ENCODE results near the gene FGFR3. TPM values are rescaled to one million over a fixed set of nuclear protein-coding genes. Genes with fewer than 3 reads are reported as not detected.
"Not testable (repeated sequence)": the region's sequence is repeated elsewhere in the genome, so short reads cannot be mapped to it uniquely, and the experiment has no call there.

FGFR3 gene
- total RNA-seq, 1 experiment from 2014 or later, result 0.03 TPM

GRCh38 chr4:1841201-1841886 is 48.3 kb downstream of the FGFR3 start:
- in situ Hi-C loops (cut with HindIII; ENCODE audit: low pct_unique_long_range_greater_than_20kb, low sequenced_read_pairs), result no loop called here
- no peak for DNase-seq (ENCODE audit: low read depth, low spot score)

GRCh38 chr4:1841887-1842210 is 48.8 kb downstream of the FGFR3 start:
- in situ Hi-C loops (cut with HindIII; ENCODE audit: low pct_unique_long_range_greater_than_20kb, low sequenced_read_pairs), result no loop called here

GRCh38 chr4:1842339-1842895 is 49.3 kb downstream of the FGFR3 start:
- in situ Hi-C loops (cut with HindIII; ENCODE audit: low pct_unique_long_range_greater_than_20kb, low sequenced_read_pairs), result no loop called here
- DNase-seq (ENCODE audit: low read depth, low spot score), result peak; percentile 31

More at GRCh38 chr4:1841887-1842210, 48.8 kb downstream of the FGFR3 start:
- DNase-seq (ENCODE audit: low read depth, low spot score), result no peak

GRCh38 chr4:1842993-1843448 is 49.9 kb downstream of the FGFR3 start:
- no peak for DNase-seq (ENCODE audit: low read depth, low spot score)
- in situ Hi-C loops (cut with HindIII; ENCODE audit: low pct_unique_long_range_greater_than_20kb, low sequenced_read_pairs), result no loop called here

- DNase-seq (ENCODE audit: low read depth, low spot score), result no peak
- in situ Hi-C loops (cut with HindIII; ENCODE audit: low pct_unique_long_range_greater_than_20kb, low sequenced_read_pairs), result no loop called here
These were observed 50.8 kb downstream of the FGFR3 start for GRCh38 chr4:1843852-1844251.

- in situ Hi-C loops (cut with HindIII; ENCODE audit: low pct_unique_long_range_greater_than_20kb, low sequenced_read_pairs); DNase-seq (ENCODE audit: low read depth, low spot score): not testable (repeated sequence)
These were observed 51.5 kb downstream of the FGFR3 start for GRCh38 chr4:1844618-1845017.

DNA sequence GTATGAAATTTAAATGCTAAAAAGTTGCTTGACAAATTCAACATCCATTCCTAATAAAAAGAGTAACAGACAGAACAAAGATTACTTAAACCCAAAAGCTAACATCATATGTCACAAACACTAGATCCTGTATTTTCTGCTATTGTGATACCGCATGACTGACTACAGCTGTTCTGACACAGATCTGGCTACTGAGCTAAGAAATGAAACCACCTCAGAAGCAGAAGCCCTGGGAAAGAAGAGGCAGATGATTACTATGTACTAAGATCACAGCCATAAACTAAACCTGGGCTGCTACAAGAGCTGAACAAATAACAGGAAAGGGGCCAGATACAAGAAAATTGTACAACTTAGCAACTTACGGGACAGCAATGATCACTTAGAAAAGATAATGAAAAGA is 53.5 kb downstream of the FGFR3 start:
- in situ Hi-C loops (cut with HindIII; ENCODE audit: low pct_unique_long_range_greater_than_20kb, low sequenced_read_pairs), result no loop called here
- DNase-seq (ENCODE audit: low read depth, low spot score), result no peak

- in situ Hi-C loops (cut with HindIII; ENCODE audit: low pct_unique_long_range_greater_than_20kb, low sequenced_read_pairs), result no loop called here
- no peak for DNase-seq (ENCODE audit: low read depth, low spot score)
These were observed 57.2 kb downstream of the FGFR3 start for GRCh38 chr4:1850276-1850675.

- in situ Hi-C loops (cut with HindIII; ENCODE audit: low pct_unique_long_range_greater_than_20kb, low sequenced_read_pairs), result no loop called here
- DNase-seq (ENCODE audit: low read depth, low spot score), result no peak
These were observed 58.1 kb downstream of the FGFR3 start for GRCh38 chr4:1851160-1851559.

DNA sequence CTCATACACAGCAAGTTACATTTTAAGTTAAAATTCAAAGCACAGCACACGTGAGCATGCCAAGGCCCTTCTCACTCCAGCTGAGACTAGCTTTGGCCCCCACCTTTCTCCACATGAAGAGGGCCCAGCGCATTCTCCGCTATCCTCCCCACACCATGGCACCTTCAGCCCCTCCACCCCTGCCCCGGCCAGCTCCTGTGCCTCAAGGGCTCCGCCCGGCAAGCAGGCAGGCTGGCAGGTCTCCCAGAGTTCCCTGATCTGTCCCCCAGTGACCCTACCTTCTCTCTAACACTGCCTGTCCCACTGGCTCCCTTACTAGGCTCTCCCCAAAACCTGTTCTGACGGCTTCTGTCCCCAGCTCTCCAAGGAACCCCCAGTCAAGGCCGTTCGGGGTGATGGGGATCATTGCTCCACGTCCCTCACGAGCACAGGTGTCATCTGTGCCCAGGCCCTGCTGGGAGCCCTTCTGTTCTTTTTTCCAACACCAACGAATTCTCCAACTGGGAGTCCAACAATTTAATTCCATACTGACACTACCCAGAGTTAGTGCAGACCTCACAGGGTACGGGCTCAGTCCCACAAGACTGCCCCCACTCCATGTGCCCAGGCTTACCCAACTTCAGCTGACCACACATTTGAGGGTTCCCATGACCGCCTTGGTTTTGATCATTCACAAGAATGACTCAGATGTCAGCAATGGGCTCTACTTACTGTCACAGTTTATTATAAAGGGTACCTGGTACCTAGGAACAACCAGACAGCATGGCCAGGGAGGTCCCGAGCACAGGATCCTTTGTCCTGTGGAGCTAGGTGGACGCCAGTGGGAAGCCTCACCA is 58.7 kb downstream of the FGFR3 start:
- DNase-seq (ENCODE audit: low read depth, low spot score), result no peak
- in situ Hi-C loops (cut with HindIII; ENCODE audit: low pct_unique_long_range_greater_than_20kb, low sequenced_read_pairs), result no loop called here

DNA sequence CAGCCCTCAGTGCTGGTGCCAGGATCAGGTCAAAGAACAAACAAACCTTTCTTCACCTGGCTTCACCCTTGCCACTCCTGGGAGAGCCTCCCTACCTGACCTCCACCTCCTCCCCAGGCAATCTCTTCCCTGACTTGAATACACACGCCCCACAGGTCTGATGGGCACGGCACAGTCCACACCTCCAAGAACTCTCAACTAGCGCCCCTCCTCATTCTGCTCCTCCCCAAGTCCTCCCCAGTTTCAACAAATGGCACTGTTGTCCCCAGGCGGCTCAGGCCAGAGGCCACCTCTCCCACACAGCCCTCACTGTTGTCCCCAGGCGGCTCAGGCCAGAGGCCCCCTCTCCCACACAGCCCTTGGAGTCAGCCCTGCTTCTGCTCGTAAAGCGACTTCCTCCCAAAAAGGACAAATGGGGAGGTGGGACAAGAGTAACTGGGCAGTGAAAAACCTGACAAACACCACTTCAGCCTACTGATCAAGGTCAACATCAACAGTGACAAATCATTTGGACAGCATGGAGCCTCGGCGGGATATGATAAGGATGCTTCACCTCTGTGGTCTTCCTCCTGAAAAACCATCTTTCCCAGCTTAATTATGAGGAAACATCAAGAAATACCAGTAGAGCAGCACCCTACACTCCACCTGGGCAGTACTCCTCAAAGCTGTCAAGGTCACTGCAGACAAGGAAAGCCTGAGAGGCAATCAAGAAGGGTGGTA is 60.0 kb downstream of the FGFR3 start:
- in situ Hi-C loops (cut with HindIII; ENCODE audit: low pct_unique_long_range_greater_than_20kb, low sequenced_read_pairs), result no loop called here
- DNase-seq (ENCODE audit: low read depth, low spot score), result no peak

GRCh38 chr4:1854752-1855151 is 61.7 kb downstream of the FGFR3 start:
- DNase-seq (ENCODE audit: low read depth, low spot score), result no peak
- in situ Hi-C loops (cut with HindIII; ENCODE audit: low pct_unique_long_range_greater_than_20kb, low sequenced_read_pairs), result no loop called here

- in situ Hi-C loops (cut with HindIII; ENCODE audit: low pct_unique_long_range_greater_than_20kb, low sequenced_read_pairs), result no loop called here
These were observed 62.4 kb downstream of the FGFR3 start for GRCh38 chr4:1855333-1856070.

DNA sequence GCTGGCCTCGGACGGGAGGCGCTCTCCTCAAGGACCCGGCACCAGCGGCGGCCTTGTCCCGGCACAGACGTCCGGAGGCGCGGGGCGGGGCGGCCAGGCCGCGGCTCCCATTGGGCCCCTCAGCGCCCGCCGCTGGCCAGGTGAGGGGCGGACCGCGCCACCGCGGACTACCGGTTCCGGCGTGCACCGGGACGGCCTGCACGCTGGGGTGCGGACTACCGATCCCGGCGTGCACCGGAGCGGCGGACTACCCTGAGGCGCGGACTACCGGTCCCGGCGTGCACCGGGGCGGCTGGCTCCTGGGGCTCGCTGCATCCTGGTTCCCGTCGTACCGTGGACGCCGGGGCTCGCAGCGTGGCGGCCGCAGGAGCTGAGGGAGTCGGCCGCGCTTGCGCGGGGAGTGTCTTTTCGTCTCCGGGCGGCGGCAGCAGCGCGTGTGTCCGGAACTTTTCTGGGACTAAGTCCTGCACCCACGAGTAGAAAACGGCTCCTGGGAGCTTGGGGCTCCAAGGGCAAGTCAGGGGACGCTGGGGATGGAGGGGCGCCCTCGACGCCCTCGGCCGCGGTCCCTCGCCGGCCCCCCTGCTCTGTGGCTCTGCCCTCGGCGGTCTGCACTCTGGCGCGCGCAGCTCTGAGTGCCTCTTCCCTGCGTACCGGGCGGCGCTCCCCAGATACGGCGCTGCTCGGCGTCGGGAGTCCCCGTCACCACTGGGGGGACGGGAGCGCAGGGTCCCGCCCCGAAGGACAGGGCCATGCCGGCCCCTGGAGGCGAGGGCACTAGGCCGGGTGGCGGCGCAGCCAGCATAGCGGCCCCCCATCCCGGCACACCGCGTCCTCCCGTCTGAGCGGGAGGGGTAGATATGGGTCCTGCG is 63.2 kb downstream of the FGFR3 start, which contains the start of gene LETM1:
Gene LETM1 (minus strand): TSS at position 86 of the 872 bp plus-strand sequence. CDS start 206 bp downstream, outside the sequence.
- in situ Hi-C loops (cut with HindIII; ENCODE audit: low pct_unique_long_range_greater_than_20kb, low sequenced_read_pairs), result no loop called here
- peak; percentile 90 for DNase-seq (ENCODE audit: low read depth, low spot score)

More at GRCh38 chr4:1855333-1856070, 62.4 kb downstream of the FGFR3 start:
- no peak for DNase-seq (ENCODE audit: low read depth, low spot score)

DNA sequence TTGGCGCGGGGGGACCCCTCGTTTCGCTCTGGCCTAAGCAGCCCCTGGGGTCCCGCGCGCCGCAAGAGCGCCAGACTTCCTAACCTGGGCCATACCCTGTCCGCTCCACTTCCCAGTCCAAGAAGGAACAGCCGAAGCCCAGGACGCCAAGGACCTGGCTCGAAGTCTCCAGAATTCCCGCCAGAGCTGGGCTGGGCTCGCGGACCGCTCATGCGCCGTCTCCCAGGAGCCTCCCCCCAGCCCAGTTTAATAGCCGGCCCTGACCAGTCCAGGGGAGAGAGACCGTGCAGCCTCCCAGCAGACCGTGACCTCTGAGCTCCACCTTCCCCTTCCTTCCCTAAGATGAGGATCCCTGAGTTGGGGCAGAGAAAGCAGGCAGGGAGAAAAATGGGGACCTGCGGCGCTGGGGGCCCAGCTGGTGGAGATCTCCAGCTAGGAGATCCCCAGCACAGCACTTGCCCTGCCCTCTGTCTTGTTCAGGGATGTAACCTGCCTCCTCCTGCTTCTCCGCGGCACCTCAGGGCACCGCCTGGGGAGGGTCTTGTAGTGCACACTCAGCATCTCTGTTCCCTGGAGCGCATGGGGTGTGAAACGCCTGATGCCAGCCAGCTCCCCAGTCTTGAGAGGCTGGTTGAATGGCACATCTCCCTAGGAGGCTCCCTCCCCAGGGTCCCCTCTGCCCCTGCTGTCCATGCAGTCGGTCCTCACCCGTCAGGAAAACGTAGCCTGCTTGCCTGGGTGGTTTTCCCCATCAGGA is 64.0 kb downstream of the FGFR3 start:
- in situ Hi-C loops (cut with HindIII; ENCODE audit: low pct_unique_long_range_greater_than_20kb, low sequenced_read_pairs), result no loop called here
- DNase-seq (ENCODE audit: low read depth, low spot score), result no peak

DNA sequence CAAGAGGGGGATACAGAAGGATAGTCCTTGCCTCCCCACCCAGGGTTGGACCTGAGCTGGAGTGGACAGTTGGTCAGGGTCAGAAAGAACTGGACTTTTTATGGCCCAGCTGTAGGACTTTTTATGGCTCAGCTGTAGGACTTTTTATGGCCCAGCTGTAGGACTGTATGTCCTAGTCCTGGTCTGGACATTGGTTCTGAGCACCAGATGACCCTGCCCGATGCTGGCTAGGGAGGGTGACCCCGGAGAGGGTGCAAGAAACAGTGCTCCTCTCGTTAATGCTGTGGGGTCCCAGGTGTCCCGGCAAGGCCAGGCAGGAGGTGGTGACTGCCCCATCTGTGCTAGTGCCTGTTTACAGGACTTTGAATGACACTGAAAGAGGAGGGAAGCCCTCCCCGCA is 64.8 kb downstream of the FGFR3 start:
- in situ Hi-C loops (cut with HindIII; ENCODE audit: low pct_unique_long_range_greater_than_20kb, low sequenced_read_pairs), result no loop called here
- DNase-seq (ENCODE audit: low read depth, low spot score), result no peak
